GM12878 (cell line): ENCODE data around the gene CASP10. TPM values are rescaled to one million over a fixed set of nuclear protein-coding genes. Genes with fewer than 3 reads are reported as not detected.

Source experiments
- ATAC-seq: fragments of 200-7000 bp; cut with Tn5 transposase; 3 replicates; pipeline ENCODE4 v1.9.1; 2020; ENCODE audit warnings: mild to moderate bottlenecking, moderate library complexity
- BruUV-seq: library from RNA; stranded (reverse); fragments of 400-500 nt; replicated peaks from 2 replicates; lab custom pipeline; 2021; lab: Mats Ljungman, UMichigan
- CTCF ChIA-PET: fragments of 300-600 bp; sonication (Branson Sonifier 250); formaldehyde crosslinking; extraction: SDS; loops from one replicate; lab custom pipeline; 2021; ENCODE audit warnings: inconsistent platforms; lab: Yijun Ruan, JAX
- POLR2A ChIA-PET: fragments of 350-600 bp; formaldehyde crosslinking; extraction: SDS; loops from one replicate; lab custom pipeline; 2021; ENCODE audit warnings: inconsistent platforms; lab: Charles Lee
- RAD21 ChIA-PET: fragments of 300-600 bp; sonication (Branson Sonifier 250); formaldehyde crosslinking; loops from one replicate; lab custom pipeline; 2023; ENCODE audit warnings: antibody characterized with exemption; ENCODE audit not compliant: unreplicated experiment; lab: Charles Lee
- SMC1A ChIA-PET: fragments of 300-600 bp; sonication (Branson Sonifier 250); formaldehyde crosslinking; loops from one replicate; lab custom pipeline; 2023; ENCODE audit not compliant: unreplicated experiment, uncharacterized antibody; lab: Charles Lee
- DNase-seq: peaks from one replicate; pipeline ENCODE4 v3.0.0-alpha.2; 2011; ENCODE audit warnings: low read depth, low spot score
- FAIRE-seq: peaks from 3 replicates; lab custom pipeline; 2011; peaks lifted over from hg19 to GRCh38; lab: Jason Lieb, UNC
- H2AFZ ChIP-seq: 2 replicates; pipeline ENCODE4 v1.6.0; 2011; ENCODE audit warnings: low read depth, low read length, control low read depth; ENCODE audit not compliant: control insufficient read depth
- H3K27ac ChIP-seq: 2 replicates; pipeline ENCODE4 v1.5.1; 2011; ENCODE audit warnings: control low read depth; ENCODE audit not compliant: control insufficient read depth, insufficient read depth
- H3K27me3 ChIP-seq, 2 experiments: replicated peaks in 1 of 2; 2 replicates each; pipeline versions ENCODE4 v1.6.0 to v1.6.1; 2011; ENCODE audit warnings: low read length in 1 of 2; ENCODE audit not compliant: control insufficient read depth in 2 of 2, insufficient read depth in 2 of 2
- H3K36me3 ChIP-seq, 2 experiments: 2 replicates each; pipeline ENCODE4 v1.5.1; 2011; ENCODE audit warnings: low read length in 1 of 2; ENCODE audit not compliant: control insufficient read depth in 2 of 2, insufficient read depth in 2 of 2
- H3K4me1 ChIP-seq: 2 replicates; pipeline ENCODE4 v1.6.1; 2011; ENCODE audit warnings: mild to moderate bottlenecking, low read length, moderate library complexity, mixed read lengths; ENCODE audit not compliant: control insufficient read depth, insufficient read depth
- H3K4me2 ChIP-seq: 2 replicates; pipeline ENCODE4 v1.6.0; 2011; ENCODE audit warnings: control low read depth; ENCODE audit not compliant: control insufficient read depth, insufficient read depth
- H3K4me3 ChIP-seq: fragments of 200-600 bp; sonication (generic); 2 replicates; pipeline ENCODE4 v1.5.1; 2016
- H3K79me2 ChIP-seq: 2 replicates; pipeline ENCODE4 v1.6.0; 2011; ENCODE audit warnings: low read length; ENCODE audit not compliant: control insufficient read depth, insufficient read depth
- H3K9ac ChIP-seq: 2 replicates; pipeline ENCODE4 v1.8.0; 2011; ENCODE audit warnings: low read length, control low read depth, mixed read lengths; ENCODE audit not compliant: control insufficient read depth, insufficient read depth
- H3K9me3 ChIP-seq: replicated peaks from 3 replicates; pipeline ENCODE4 v1.5.1; 2011; ENCODE audit warnings: mild to moderate bottlenecking, low read length; ENCODE audit not compliant: control insufficient read depth, insufficient read depth
- H4K20me1 ChIP-seq: 2 replicates; pipeline ENCODE4 v1.6.0; 2011; ENCODE audit not compliant: control insufficient read depth, insufficient read depth
- BCL11A ChIP-seq: IDR thresholded peaks from 2 replicates; pipeline ENCODE4 v1.6.1; 2011; ENCODE audit warnings: low read depth, low read length
- FOXK2 ChIP-seq: fragments of 450-650 bp; IDR thresholded peaks from 2 replicates; pipeline ENCODE4 v1.6.1; 2017; ENCODE audit warnings: mild to moderate bottlenecking, moderate library complexity
- NBN ChIP-seq: fragments of 450-650 bp; IDR thresholded peaks from 2 replicates; pipeline ENCODE4 v1.6.1; 2016
- POLR2A ChIP-seq: IDR thresholded peaks from 2 replicates; pipeline ENCODE4 v1.6.1; 2011; ENCODE audit warnings: low read depth, mild to moderate bottlenecking, low read length
- SREBF2 ChIP-seq: IDR thresholded peaks from 2 replicates; pipeline ENCODE4 v1.6.1; 2012; ENCODE audit warnings: mild to moderate bottlenecking, low read length
- ZSCAN29 ChIP-seq: fragments of 450-650 bp; IDR thresholded peaks from 2 replicates; pipeline ENCODE4 v1.6.1; 2017; ENCODE audit warnings: mild to moderate bottlenecking, moderate library complexity
- WGBS: methylation state at CpG from one replicate; pipeline ENCODE4 v1.1.6; 2016; ENCODE audit warnings: low lambda C conversion rate; ENCODE audit not compliant: insufficient replicate concordance, insufficient coverage; ENCODE audit errors: missing lambda C conversion rate; 5-methylcytosine and 5-hydroxymethylcytosine counted together
- in situ Hi-C: fragments of 300-500 bp; cut with MboI; formaldehyde crosslinking; loops from 9 replicates; pipeline ENCODE4 v1.14.3; 2018; ENCODE audit warnings: mixed read lengths
- intact Hi-C: fragments of 100-400 bp; cut with micrococcal nuclease; formaldehyde crosslinking; loops from one replicate; pipeline ENCODE4 v1.14.2; 2022; ENCODE audit not compliant: unreplicated experiment
- polyA plus RNA-seq, 11 experiments: library from polyadenylated mRNA; depleted of rRNA in 4 of 11; unstranded in 6 of 11; stranded (reverse) in 5 of 11; fragments of >200 nt; fragmentation: Nextera tagmentation in 4 of 11; fragmentation: Illumina TruSeq in 1 of 11; extraction: Ambion mirVana in 4 of 11; extraction: Trizol in 1 of 11; gene quantifications; 1 replicate in 1 of 11; 2 replicates in 10 of 11; pipeline versions ENCODE4 v1.2.1 to v1.2.3, GENCODE V29; 2011 to 2016; ENCODE audit warnings: inconsistent platforms in 2 of 11, missing spikeins in 2 of 11, low read depth in 1 of 11
- total RNA-seq, 4 experiments: library from RNA; depleted of rRNA in 3 of 4; stranded (reverse); fragments of >200 nt in 3 of 4; fragmentation: Illumina TruSeq in 1 of 4; extraction: Trizol in 1 of 4; gene quantifications; 2 replicates each; pipeline versions ENCODE4 v1.2.1 to v1.2.3, GENCODE V29; 2013 to 2021

The CASP10 gene
- total and polyA plus RNA-seq, 10 of the 15 experiments (the other 5 are each of a cell fraction or from before 2014, with no cell fraction given), result 7.2 to 14.1 (median 10.8) TPM

DNA sequence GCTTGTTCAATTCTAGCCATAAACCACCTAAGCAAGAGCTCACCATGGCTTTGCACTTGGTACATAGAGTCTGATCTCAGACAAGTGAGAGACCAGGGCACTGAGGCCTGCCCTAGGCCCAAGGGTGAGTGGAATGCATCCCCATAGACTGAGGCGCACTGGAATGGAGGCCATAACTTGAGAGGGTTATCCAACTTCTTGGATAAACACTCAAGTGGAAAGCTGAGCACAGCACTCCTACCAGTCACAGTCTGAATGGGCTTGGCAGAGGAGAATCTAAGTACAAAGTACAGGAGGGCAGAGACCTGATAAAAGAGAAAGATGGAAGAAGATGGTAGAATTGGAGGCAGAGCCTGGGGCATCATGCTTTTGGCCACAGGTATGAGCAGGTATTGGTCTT lies 30.4 kb upstream of the CASP10 start (continued):
- no peak for TF ChIP-seq POLR2A
- no peak for TF ChIP-seq FOXK2
- TF ChIP-seq NBN, result no peak
- no peak for TF ChIP-seq SREBF2

DNA sequence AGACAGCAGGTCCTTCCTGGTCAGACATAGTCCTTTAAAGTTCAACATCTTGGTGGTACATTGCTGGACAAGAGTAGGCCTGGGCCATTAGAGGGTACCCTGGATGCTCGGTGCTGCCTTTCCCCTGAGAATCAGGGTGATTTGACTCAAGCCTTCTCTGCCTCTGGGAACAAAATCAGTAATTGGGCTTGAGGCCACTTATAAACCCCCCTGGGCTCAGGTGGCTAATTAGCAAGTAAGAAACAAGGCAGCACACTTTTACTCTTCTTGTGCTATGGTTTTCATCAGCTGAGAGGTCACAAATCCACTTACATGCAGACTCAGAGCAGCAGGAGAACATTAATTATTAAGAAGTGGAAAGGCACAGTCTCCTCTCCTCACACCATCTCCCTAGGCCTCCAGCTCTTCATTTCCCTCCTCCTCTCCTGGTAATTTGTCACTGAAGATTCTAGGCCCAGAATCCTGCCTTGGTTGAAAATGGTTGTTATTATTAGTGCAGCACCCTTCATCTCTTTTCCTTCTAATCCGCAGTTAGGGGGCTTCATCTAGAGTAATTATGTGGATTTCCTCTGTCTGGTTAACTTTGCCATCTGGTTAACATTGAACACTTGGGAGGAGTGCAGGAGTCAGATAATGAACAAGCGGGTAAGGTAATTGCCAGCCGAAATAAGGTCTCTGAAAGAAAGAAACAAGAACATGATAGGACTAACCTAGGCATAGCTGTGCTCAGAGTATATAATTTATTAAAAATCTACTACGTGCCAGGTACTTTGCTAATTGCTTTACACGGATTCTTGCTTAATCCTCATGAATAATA lies 29.7 kb upstream of the CASP10 start:
- POLR2A ChIA-PET, result interaction anchor here (1.0 to 2.1 kb wide), 3 partner anchors 21 to 35 kb away, joined by 3 to 11 read pairs (median 5); no protein-coding TSS in a partner anchor

More for the DNA sequence above, 29.7 kb upstream of the CASP10 start:
- RAD21 ChIA-PET, result interaction anchor here (1.3 kb wide), 1 partner anchor 35 kb away, joined by 3 read pairs; no protein-coding TSS in a partner anchor
- peaks cover 11% of the 10 kb centered on the region for H3K79me2 ChIP-seq
- peaks cover 9 to 26% of the 10 kb centered on the region in 2 experiments for H3K36me3 ChIP-seq
- 82% methylated on average over 6 of the region's 6 CpGs for WGBS
- ATAC-seq (no peak), FAIRE-seq (no peak), DNase-seq (no peak)
- H3K4me2 ChIP-seq, result no peak overlapping the region
- in situ Hi-C loops, result no loop called here
- no peak overlapping the region for H3K9ac ChIP-seq
- no peak overlapping the region for H2AFZ ChIP-seq
- no peaks in the 10 kb centered on the region for H4K20me1 ChIP-seq
- intact Hi-C loops, result no loop called here
- no peaks in the 10 kb centered on the region for H3K9me3 ChIP-seq
- SMC1A ChIA-PET, result interaction anchor here (1.0 to 2.5 kb wide), 7 partner anchors 31 to 85 kb away, joined by 3 to 11 read pairs (median 6); no protein-coding TSS in a partner anchor
- H3K27me3 ChIP-seq, result no peaks in the 10 kb centered on the region
- TF ChIP-seq BCL11A (peak; percentile 20; the same call in 1 of the 2 replicates), ZSCAN29 (no peak)
- CTCF ChIA-PET, result interaction anchor here (0.8 to 1.7 kb wide), 6 partner anchors 21 to 248 kb away, joined by 3 to 5 read pairs (median 4); no protein-coding TSS in a partner anchor
- H3K27ac ChIP-seq, result no peak overlapping the region
- H3K4me3 ChIP-seq, result no peak overlapping the region
- no TSS peak for BruUV-seq
- peaks cover 23% of the 10 kb centered on the region for H3K4me1 ChIP-seq
